Vagina (tissue), 2 donors: ENCODE data around the gene DMKN.

Experiments used
- CTCF ChIP-seq, 3 experiments: fragments of 450-650 bp in 2 of 3; fragments of 200-600 bp in 1 of 3; sonication (generic) in 1 of 3; IDR thresholded peaks; one replicate each; pipeline ENCODE4 v1.5.1; 2017 to 2019; ENCODE audit warnings: antibody characterized with exemption in 3 of 3, mild to moderate bottlenecking in 2 of 3, moderate library complexity in 2 of 3
- POLR2AphosphoS5 ChIP-seq, 2 donors: sonication (generic); formaldehyde crosslinking; IDR thresholded peaks; one replicate each; pipeline ENCODE4 v1.9.0; 2017; ENCODE audit warnings: antibody characterized with exemption in 2 of 2, mild to moderate bottlenecking in 2 of 2, low read depth in 1 of 2; ENCODE audit not compliant: insufficient read depth in 1 of 2

- TF ChIP-seq CTCF (IDR thresholded peaks at IDR 0.05) (peak; percentile 58 to 98 (median 90)), POLR2AphosphoS5 (IDR thresholded peaks at IDR 0.05; ENCODE audit: insufficient read depth in 1 of 2, low read depth in 1 of 2) (peak; percentile 27 to 63)
These were observed 3.4 kb downstream of the DMKN start for GRCh38 chr19:35509861-35510625.
